T-helper 9 cell (primary cell): Measurements from ENCODE around the gene CD200.
A peak's percentile ranks its signal among the peaks of the same experiment; 100 is the strongest.

Experiments
- DNase-seq: peaks from one replicate; pipeline ENCODE4 v3.0.0-alpha.2; 2020
- total RNA-seq, 2 donors: gene quantifications; one replicate each; lab custom pipeline; 2026; lab: John Stamatoyannopoulos, UW

The CD200 gene
- 1.7 to 2.2 reads per million in 2 donors for total RNA-seq

- peak; percentile 34 for DNase-seq
These were observed at the start of gene CD200 for GRCh38 chr3:112333002-112333380. CD200 (plus strand) TSS chr3:112333156; CDS start chr3:112333213, 57 bp downstream.

- no peak for DNase-seq
These were observed 43.9 kb upstream of the CD200 start for GRCh38 chr3:112289011-112289410.

- no peak for DNase-seq
These were observed 39.3 kb upstream of the CD200 start, which contains the start of gene SLC9C1 for GRCh38 chr3:112293368-112294321. SLC9C1 (minus strand) TSS chr3:112294216; CDS start chr3:112286791, 7,425 bp downstream.

- DNase-seq: no peak
These were observed 35.2 kb upstream of the CD200 start for GRCh38 chr3:112297714-112298113.

- no peak for DNase-seq
These were observed 34.2 kb upstream of the CD200 start for GRCh38 chr3:112298781-112299180.

- DNase-seq: no peak
These were observed 30.7 kb upstream of the CD200 start for GRCh38 chr3:112302150-112302830.

- DNase-seq: no peak
These were observed 29.8 kb upstream of the CD200 start for GRCh38 chr3:112302881-112303763.

- no peak for DNase-seq
These were observed 29.1 kb upstream of the CD200 start for GRCh38 chr3:112303764-112304325.

GRCh38 chr3:112304611-112305010, 28.3 kb upstream of the CD200 start:
- no peak for DNase-seq

- no peak for DNase-seq
These were observed 26.1 kb upstream of the CD200 start for GRCh38 chr3:112306825-112307224.

GRCh38 chr3:112307557-112307956, 25.4 kb upstream of the CD200 start:
- DNase-seq: no peak

GRCh38 chr3:112308151-112308911, 24.6 kb upstream of the CD200 start:
- no peak for DNase-seq

- no peak for DNase-seq
These were observed 18.3 kb upstream of the CD200 start for GRCh38 chr3:112314649-112315048.

GRCh38 chr3:112315791-112316190, 17.2 kb upstream of the CD200 start:
- no peak for DNase-seq

GRCh38 chr3:112319516-112320276, 13.3 kb upstream of the CD200 start:
- DNase-seq: no peak

- no peak for DNase-seq
These were observed 12.3 kb upstream of the CD200 start for GRCh38 chr3:112320691-112321090.

GRCh38 chr3:112321867-112322652, 10.9 kb upstream of the CD200 start:
- no peak for DNase-seq

GRCh38 chr3:112327371-112327951, 5.5 kb upstream of the CD200 start:
- no peak for DNase-seq

- DNase-seq: no peak
These were observed 1.1 kb upstream of the CD200 start for GRCh38 chr3:112331851-112332250.
